Mesenchymal stem cell (in vitro differentiated cells and primary cell): ENCODE results near the gene RFTN1.

Experiments used
- DNase-seq: peaks from one replicate; pipeline ENCODE4 v3.0.0-alpha.2; 2013
- H2AFZ ChIP-seq: one replicate; pipeline ENCODE4 v1.6.1; 2013; ENCODE audit warnings: low read depth, mild to moderate bottlenecking, control low read depth, inconsistent platforms, low read length, moderate library complexity
- H2AK5ac ChIP-seq: 2 replicates; pipeline ENCODE4 v1.6.1; 2013; ENCODE audit warnings: low read length, moderate library complexity, mild to moderate bottlenecking, inconsistent platforms; ENCODE audit not compliant: severe bottlenecking
- H2BK120ac ChIP-seq: one replicate; pipeline ENCODE4 v1.6.1; 2013; ENCODE audit warnings: low read depth, mild to moderate bottlenecking, inconsistent platforms, low read length, moderate library complexity
- H2BK12ac ChIP-seq, 2 experiments: one replicate each; pipeline ENCODE4 v1.6.1; 2013; ENCODE audit warnings: inconsistent platforms in 2 of 2, low read length in 2 of 2, mild to moderate bottlenecking in 2 of 2, moderate library complexity in 2 of 2, control low read depth in 1 of 2
- H2BK15ac ChIP-seq: one replicate; pipeline ENCODE4 v1.6.1; 2013; ENCODE audit warnings: mild to moderate bottlenecking, low read depth, inconsistent platforms; ENCODE audit not compliant: poor library complexity, severe bottlenecking
- H2BK5ac ChIP-seq: 2 replicates; pipeline ENCODE4 v1.6.1; 2013; ENCODE audit warnings: low read depth, mild to moderate bottlenecking, low read length, control low read depth, inconsistent platforms; ENCODE audit not compliant: poor library complexity, severe bottlenecking
- H3K14ac ChIP-seq, 2 experiments: one replicate each; pipeline ENCODE4 v1.6.1; 2013; ENCODE audit warnings: inconsistent platforms in 2 of 2, low read length in 2 of 2, control low read depth in 1 of 2, mild to moderate bottlenecking in 1 of 2, moderate library complexity in 1 of 2
- H3K18ac ChIP-seq, 2 experiments: one replicate each; pipeline ENCODE4 v1.6.1; 2013; ENCODE audit warnings: inconsistent platforms in 2 of 2, low read length in 2 of 2, control low read depth in 1 of 2, low read depth in 1 of 2, mild to moderate bottlenecking in 1 of 2
- H3K23ac ChIP-seq, 2 experiments: one replicate each; pipeline ENCODE4 v1.6.1; 2013; ENCODE audit warnings: inconsistent platforms in 2 of 2, low read length in 2 of 2, mild to moderate bottlenecking in 2 of 2, moderate library complexity in 2 of 2, control low read depth in 1 of 2
- H3K27ac ChIP-seq: 2 replicates; pipeline ENCODE4 v1.5.1; 2013; ENCODE audit warnings: mild to moderate bottlenecking, moderate library complexity, low read length, control low read depth, inconsistent platforms; ENCODE audit not compliant: poor library complexity, severe bottlenecking
- H3K27me3 ChIP-seq, 2 experiments: 2 replicates each; pipeline versions ENCODE4 v1.6.1 to v1.7.0; 2013; ENCODE audit warnings: low read length in 2 of 2, mild to moderate bottlenecking in 2 of 2, moderate library complexity in 2 of 2, control low read depth in 1 of 2, inconsistent platforms in 1 of 2; ENCODE audit not compliant: control insufficient read depth in 1 of 2, insufficient read depth in 1 of 2
- H3K36me3 ChIP-seq, 2 experiments: 2 replicates each; pipeline versions ENCODE4 v1.6.1 to v1.7.0; 2013; ENCODE audit warnings: low read length in 2 of 2, control low read depth in 1 of 2, inconsistent platforms in 1 of 2, low read depth in 1 of 2, mild to moderate bottlenecking in 1 of 2; ENCODE audit not compliant: insufficient read depth in 2 of 2, control insufficient read depth in 1 of 2
- H3K4ac ChIP-seq, 2 experiments: one replicate each; pipeline ENCODE4 v1.6.1; 2013; ENCODE audit warnings: inconsistent platforms in 2 of 2, low read length in 2 of 2, mild to moderate bottlenecking in 2 of 2, moderate library complexity in 2 of 2, control low read depth in 1 of 2, low read depth in 1 of 2
- H3K4me1 ChIP-seq: 2 replicates; pipeline ENCODE4 v1.6.1; 2013; ENCODE audit warnings: low read depth, low read length, control low read depth; ENCODE audit not compliant: control insufficient read depth, insufficient read depth
- H3K4me2 ChIP-seq: 2 replicates; pipeline ENCODE4 v1.6.1; 2013; ENCODE audit warnings: low read length, mild to moderate bottlenecking, inconsistent platforms; ENCODE audit not compliant: poor library complexity, severe bottlenecking
- H3K4me3 ChIP-seq, 2 experiments: 2 replicates each; pipeline versions ENCODE4 v1.5.1 to v1.7.0; 2013; ENCODE audit warnings: low read length in 2 of 2, mild to moderate bottlenecking in 2 of 2, control low read depth in 1 of 2, low read depth in 1 of 2; ENCODE audit not compliant: insufficient read depth in 1 of 2
- H3K79me1 ChIP-seq: replicated peaks from 2 replicates; pipeline ENCODE4 v1.6.1; 2013; ENCODE audit warnings: mild to moderate bottlenecking, control low read depth, low read length, inconsistent platforms; ENCODE audit not compliant: poor library complexity, severe bottlenecking
- H3K9ac ChIP-seq: 2 replicates; pipeline ENCODE4 v1.7.0; 2013; ENCODE audit warnings: mild to moderate bottlenecking, low read length, moderate library complexity
- H3K9me3 ChIP-seq: 2 replicates; pipeline ENCODE4 v1.7.0; 2013; ENCODE audit warnings: mild to moderate bottlenecking, low read length; ENCODE audit not compliant: control insufficient read depth
- H4K8ac ChIP-seq: one replicate; pipeline ENCODE4 v1.6.1; 2013; ENCODE audit warnings: inconsistent platforms, mild to moderate bottlenecking, low read length, moderate library complexity
- H4K91ac ChIP-seq: one replicate; pipeline ENCODE4 v1.6.1; 2013; ENCODE audit warnings: mild to moderate bottlenecking, low read length, inconsistent platforms
- WGBS: methylation state at CpG from one replicate; pipeline ENCODE4 v1.1.7; 2013; ENCODE audit warnings: mixed read lengths; 5-methylcytosine and 5-hydroxymethylcytosine counted together

Gene RFTN1

DNA sequence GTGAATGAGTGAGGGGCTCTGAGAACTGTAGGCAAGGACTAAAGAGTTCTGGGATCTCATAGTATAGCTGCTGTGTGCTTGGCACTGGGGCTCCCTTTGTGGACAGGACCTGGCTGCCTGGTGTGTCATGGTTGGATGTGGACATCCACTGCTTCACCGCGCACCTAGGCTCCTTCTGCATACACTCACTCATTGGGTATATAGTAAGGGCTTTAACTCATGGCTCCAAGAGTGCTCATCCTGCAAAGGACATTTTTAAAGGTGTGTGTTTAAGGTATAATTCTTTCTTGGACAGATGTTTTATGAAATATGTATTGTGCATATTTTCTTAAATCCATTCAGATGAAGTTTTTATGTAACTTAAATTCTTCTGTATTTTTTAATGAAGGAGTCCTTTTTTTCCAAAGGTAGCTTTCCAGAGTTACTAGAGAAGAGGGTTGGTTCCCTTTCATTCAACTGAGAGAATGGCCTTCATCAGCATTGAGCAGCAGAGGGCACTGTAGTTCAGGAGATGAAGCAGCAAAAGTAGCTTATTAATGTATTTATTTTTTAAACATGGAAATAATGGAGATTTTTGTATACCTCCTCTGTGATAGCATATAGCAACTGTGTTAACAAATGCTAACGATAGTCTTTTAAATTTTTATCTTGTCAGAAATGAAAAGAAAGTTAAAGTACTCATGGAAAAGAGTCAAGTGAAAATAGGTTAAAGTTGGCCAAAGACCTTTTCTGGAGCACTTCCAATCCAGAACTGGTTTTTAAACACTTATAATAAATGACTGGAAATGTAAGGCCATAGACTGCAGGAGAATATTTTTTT is 223.3 kb downstream of the RFTN1 start:
- no peak overlapping the region for H2BK120ac ChIP-seq
- H2AFZ ChIP-seq = no peak overlapping the region
- peaks cover 7% of the 10 kb centered on the region for H3K9me3 ChIP-seq
- no peak overlapping the region for H2AK5ac ChIP-seq
- no peak overlapping the region for H3K14ac ChIP-seq
- peak overlapping the region in 1 of 2 experiments; percentile 48 for H3K4ac ChIP-seq
- no peak overlapping the region for H3K27ac ChIP-seq
- H2BK12ac ChIP-seq = peak overlapping the region in 1 of 2 experiments; percentile 27
- 40% methylated on average over 1 of the region's 3 CpGs for WGBS
- H2BK5ac ChIP-seq = no peak overlapping the region
- peak overlapping the region; percentile 37 for H3K9ac ChIP-seq
- no peaks in the 10 kb centered on the region for H3K27me3 ChIP-seq
- H3K18ac ChIP-seq = no peak overlapping the region
- peaks cover 5% of the 10 kb centered on the region for H3K79me1 ChIP-seq
- peaks cover 0 to 16% of the 10 kb centered on the region in 2 experiments for H3K36me3 ChIP-seq
- no peak overlapping the region for H2BK15ac ChIP-seq
- H3K4me2 ChIP-seq = no peak overlapping the region
- no peak overlapping the region for H3K4me3 ChIP-seq
- no peak overlapping the region for H3K23ac ChIP-seq
- DNase-seq = peak; percentile 65
- H3K4me1 ChIP-seq = no peaks in the 10 kb centered on the region
- no peak overlapping the region for H4K91ac ChIP-seq
- no peak overlapping the region for H4K8ac ChIP-seq

GRCh38 chr3:16289144-16289889 is 224.2 kb downstream of the RFTN1 start:
- no peak overlapping the region for H3K4me3 ChIP-seq
- H2AK5ac ChIP-seq = no peak overlapping the region
- H2BK5ac ChIP-seq = no peak overlapping the region
- no peak overlapping the region for H2BK15ac ChIP-seq
- H3K18ac ChIP-seq = no peak overlapping the region
- H2BK120ac ChIP-seq = no peak overlapping the region
- H3K14ac ChIP-seq = no peak overlapping the region
- no peak overlapping the region for H2BK12ac ChIP-seq
- H3K4ac ChIP-seq = no peak overlapping the region
- H3K27me3 ChIP-seq = no peaks in the 10 kb centered on the region
- no peak overlapping the region for H4K91ac ChIP-seq
- H4K8ac ChIP-seq = no peak overlapping the region
- peaks cover 5% of the 10 kb centered on the region for H3K79me1 ChIP-seq
- no CpG with 5 or more reads among the region's 2 CpGs for WGBS
- H3K27ac ChIP-seq = no peak overlapping the region
- no peak overlapping the region for H3K23ac ChIP-seq
- no peak overlapping the region for H3K4me2 ChIP-seq
- no peak overlapping the region for H2AFZ ChIP-seq
- no peaks in the 10 kb centered on the region for H3K4me1 ChIP-seq
- H3K9me3 ChIP-seq = peaks cover 7% of the 10 kb centered on the region
- DNase-seq = no peak
- peaks cover 0 to 18% of the 10 kb centered on the region in 2 experiments for H3K36me3 ChIP-seq
- peak overlapping the region; percentile 37 for H3K9ac ChIP-seq

DNA sequence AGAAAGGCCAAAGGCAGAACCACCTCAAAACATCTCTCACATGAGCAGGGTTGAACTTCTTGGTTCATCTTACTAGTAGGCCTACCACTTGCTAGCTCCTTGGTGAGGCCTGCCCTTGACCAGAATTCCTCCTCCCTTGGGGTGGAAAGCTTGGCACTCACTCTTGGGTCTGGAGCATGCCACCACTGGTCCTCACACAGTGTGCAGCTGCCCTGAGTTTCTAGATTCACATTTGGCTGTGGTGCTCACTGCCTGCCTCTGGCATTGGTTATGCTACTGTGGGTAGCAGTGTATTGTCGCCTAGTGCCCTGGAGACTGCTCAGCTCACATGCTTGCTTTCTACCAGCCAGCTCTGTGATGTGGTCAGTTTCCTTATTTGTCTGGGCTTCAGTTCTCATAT is 224.8 kb downstream of the RFTN1 start:
- Histone ChIP-seq H3K18ac (no peak overlapping the region), H3K14ac (no peak overlapping the region), H3K36me3 (peaks cover 0 to 25% of the 10 kb centered on the region in 2 experiments), H3K79me1 (peaks cover 5% of the 10 kb centered on the region), H3K4me1 (no peaks in the 10 kb centered on the region), H3K9ac (peak overlapping the region; percentile 37), H3K4me2 (no peak overlapping the region), H2BK12ac (no peak overlapping the region), H3K27ac (no peak overlapping the region), H3K9me3 (peaks cover 5% of the 10 kb centered on the region), H2BK15ac (peak overlapping the region; percentile 56), H4K8ac (peak overlapping the region; percentile 47), H4K91ac (peak overlapping the region; percentile 20), H2AK5ac (no peak overlapping the region), H2BK120ac (no peak overlapping the region), H2AFZ (no peak overlapping the region), H3K27me3 (no peaks in the 10 kb centered on the region), H3K23ac (no peak overlapping the region), H3K4me3 (no peak overlapping the region), H2BK5ac (no peak overlapping the region), H3K4ac (no peak overlapping the region)
- DNase-seq = no peak
- WGBS = 100% methylated on average over 1 of the region's 1 CpG
